Mesangial cell (primary cell): ENCODE measurements around the gene C3orf80. TPM values are rescaled to one million over a fixed set of nuclear protein-coding genes. Genes with fewer than 3 reads are reported as not detected.

Experiments
- total RNA-seq: library from RNA; depleted of rRNA; stranded (reverse); fragments of >200 nt; gene quantifications from 2 replicates; pipeline ENCODE4 v1.2.3, GENCODE V29; 2015

The C3orf80 gene
- total RNA-seq, result 0.33 TPM in 1 of 2 replicates, not detected in the other

GRCh38 chr3:160225176-160226025 is at the start of gene C3orf80:
Gene C3orf80, plus strand, starts transcription at chr3:160225422. Its CDS starts 214 bp downstream, at chr3:160225636.

Other genes with a start within 250 kb of the C3orf80 start
- 0.76 and 3.6 TPM in 2 replicates for gene IL12A, start 236.6 kb upstream of the C3orf80 start, total RNA-seq
- gene IFT80, start 173.8 kb downstream of the C3orf80 start, total RNA-seq, result 14.0 and 21.2 TPM in 2 replicates
- gene SMC4, start 174.2 kb downstream of the C3orf80 start, total RNA-seq, result 17.9 and 97.6 TPM in 2 replicates
- gene TRIM59, start 224.4 kb downstream of the C3orf80 start, total RNA-seq, result 15.0 and 46.3 TPM in 2 replicates